ENCODE results near the gene RCHY1.

DNA sequence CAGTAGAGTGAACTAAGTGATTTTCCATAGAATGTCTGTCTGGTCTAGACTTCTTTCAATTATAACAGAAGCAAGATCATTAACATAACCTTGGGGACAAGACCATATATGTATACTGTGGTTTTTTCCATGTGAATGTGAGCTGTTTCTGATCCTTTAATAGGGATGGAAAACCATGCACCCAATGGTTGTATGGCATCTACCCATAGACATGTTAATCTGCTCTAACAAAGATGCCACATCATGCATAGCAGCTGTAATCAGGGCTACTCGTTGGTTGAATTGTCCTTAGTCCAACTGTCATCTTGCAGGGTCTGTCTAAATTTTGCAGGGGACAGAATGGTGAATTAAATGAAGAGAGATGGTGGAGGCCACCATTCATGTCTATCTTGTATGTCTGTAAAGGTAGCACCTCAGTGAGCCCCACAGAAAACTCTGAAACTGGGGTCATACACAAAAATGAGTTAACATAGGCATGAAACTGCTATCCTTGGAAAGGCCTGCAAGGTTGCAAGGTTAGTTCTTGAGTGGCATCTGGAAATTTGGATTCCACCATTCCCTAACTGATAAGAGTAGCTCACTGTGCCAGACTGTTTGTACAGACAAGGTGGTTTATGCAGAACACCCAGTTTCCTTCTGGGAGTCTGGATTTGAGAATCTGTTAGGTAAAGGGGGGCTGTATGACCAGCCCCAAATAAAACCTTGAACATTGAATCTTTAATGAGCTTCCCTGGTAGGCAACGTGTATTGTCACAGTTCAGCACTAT is 16.5 kb upstream of the RCHY1 start:
- TF ChIP-seq, protein P1, sequence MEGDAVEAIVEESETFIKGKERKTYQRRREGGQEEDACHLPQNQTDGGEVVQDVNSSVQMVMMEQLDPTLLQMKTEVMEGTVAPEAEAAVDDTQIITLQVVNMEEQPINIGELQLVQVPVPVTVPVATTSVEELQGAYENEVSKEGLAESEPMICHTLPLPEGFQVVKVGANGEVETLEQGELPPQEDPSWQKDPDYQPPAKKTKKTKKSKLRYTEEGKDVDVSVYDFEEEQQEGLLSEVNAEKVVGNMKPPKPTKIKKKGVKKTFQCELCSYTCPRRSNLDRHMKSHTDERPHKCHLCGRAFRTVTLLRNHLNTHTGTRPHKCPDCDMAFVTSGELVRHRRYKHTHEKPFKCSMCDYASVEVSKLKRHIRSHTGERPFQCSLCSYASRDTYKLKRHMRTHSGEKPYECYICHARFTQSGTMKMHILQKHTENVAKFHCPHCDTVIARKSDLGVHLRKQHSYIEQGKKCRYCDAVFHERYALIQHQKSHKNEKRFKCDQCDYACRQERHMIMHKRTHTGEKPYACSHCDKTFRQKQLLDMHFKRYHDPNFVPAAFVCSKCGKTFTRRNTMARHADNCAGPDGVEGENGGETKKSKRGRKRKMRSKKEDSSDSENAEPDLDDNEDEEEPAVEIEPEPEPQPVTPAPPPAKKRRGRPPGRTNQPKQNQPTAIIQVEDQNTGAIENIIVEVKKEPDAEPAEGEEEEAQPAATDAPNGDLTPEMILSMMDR (IDR thresholded peaks at IDR 0.05; ENCODE audit: insufficient read depth, low read length): no peak
- TF ChIP-seq POLR2AphosphoS5 (IDR thresholded peaks at IDR 0.05; ENCODE audit: low read depth): no peak
- TF ChIP-seq GABPA (IDR thresholded peaks at IDR 0.05; ENCODE audit: low read depth): no peak
- TF ChIP-seq, protein P2, sequence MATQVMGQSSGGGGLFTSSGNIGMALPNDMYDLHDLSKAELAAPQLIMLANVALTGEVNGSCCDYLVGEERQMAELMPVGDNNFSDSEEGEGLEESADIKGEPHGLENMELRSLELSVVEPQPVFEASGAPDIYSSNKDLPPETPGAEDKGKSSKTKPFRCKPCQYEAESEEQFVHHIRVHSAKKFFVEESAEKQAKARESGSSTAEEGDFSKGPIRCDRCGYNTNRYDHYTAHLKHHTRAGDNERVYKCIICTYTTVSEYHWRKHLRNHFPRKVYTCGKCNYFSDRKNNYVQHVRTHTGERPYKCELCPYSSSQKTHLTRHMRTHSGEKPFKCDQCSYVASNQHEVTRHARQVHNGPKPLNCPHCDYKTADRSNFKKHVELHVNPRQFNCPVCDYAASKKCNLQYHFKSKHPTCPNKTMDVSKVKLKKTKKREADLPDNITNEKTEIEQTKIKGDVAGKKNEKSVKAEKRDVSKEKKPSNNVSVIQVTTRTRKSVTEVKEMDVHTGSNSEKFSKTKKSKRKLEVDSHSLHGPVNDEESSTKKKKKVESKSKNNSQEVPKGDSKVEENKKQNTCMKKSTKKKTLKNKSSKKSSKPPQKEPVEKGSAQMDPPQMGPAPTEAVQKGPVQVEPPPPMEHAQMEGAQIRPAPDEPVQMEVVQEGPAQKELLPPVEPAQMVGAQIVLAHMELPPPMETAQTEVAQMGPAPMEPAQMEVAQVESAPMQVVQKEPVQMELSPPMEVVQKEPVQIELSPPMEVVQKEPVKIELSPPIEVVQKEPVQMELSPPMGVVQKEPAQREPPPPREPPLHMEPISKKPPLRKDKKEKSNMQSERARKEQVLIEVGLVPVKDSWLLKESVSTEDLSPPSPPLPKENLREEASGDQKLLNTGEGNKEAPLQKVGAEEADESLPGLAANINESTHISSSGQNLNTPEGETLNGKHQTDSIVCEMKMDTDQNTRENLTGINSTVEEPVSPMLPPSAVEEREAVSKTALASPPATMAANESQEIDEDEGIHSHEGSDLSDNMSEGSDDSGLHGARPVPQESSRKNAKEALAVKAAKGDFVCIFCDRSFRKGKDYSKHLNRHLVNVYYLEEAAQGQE (IDR thresholded peaks at IDR 0.05; ENCODE audit: insufficient replicate concordance, low read depth): no peak
